GM23248 (cell line): ENCODE results near the gene TMEM235. TPM values are rescaled to one million over a fixed set of nuclear protein-coding genes. Genes with fewer than 3 reads are reported as not detected.

Experiments
- DNase-seq: peaks from one replicate; pipeline ENCODE4 v3.0.0-alpha.2; 2015
- H2AFZ ChIP-seq: fragments of 200-600 bp; sonication (generic); 2 replicates; pipeline ENCODE4 v1.6.1; 2016; ENCODE audit warnings: antibody characterized with exemption
- H3F3A ChIP-seq: fragments of 200-600 bp; sonication (generic); 2 replicates; pipeline ENCODE4 v1.6.1; 2016; ENCODE audit warnings: mild to moderate bottlenecking, antibody characterized with exemption, mixed run types; ENCODE audit not compliant: insufficient read depth
- H3K27ac ChIP-seq: fragments of 200-600 bp; sonication (generic); 2 replicates; pipeline ENCODE4 v1.5.1; 2016; ENCODE audit warnings: mild to moderate bottlenecking
- H3K27me3 ChIP-seq: fragments of 200-600 bp; sonication (generic); replicated peaks from 2 replicates; pipeline ENCODE4 v1.6.1; 2016; ENCODE audit warnings: mild to moderate bottlenecking; ENCODE audit not compliant: insufficient read depth
- H3K36me3 ChIP-seq: fragments of 200-600 bp; sonication (generic); 2 replicates; pipeline ENCODE4 v1.6.1; 2016; ENCODE audit warnings: low read depth, mild to moderate bottlenecking
- H3K4me1 ChIP-seq: fragments of 200-600 bp; sonication (generic); 2 replicates; pipeline ENCODE4 v1.6.1; 2016; ENCODE audit warnings: mild to moderate bottlenecking; ENCODE audit not compliant: insufficient read depth
- H3K4me2 ChIP-seq: fragments of 200-600 bp; sonication (generic); one replicate; pipeline ENCODE4 v1.6.1; 2016; ENCODE audit warnings: mild to moderate bottlenecking; ENCODE audit not compliant: unreplicated experiment
- H3K4me3 ChIP-seq: fragments of 200-600 bp; sonication (generic); 2 replicates; pipeline ENCODE4 v1.5.1; 2016; ENCODE audit warnings: mild to moderate bottlenecking
- H3K79me2 ChIP-seq: fragments of 200-600 bp; sonication (generic); 2 replicates; pipeline ENCODE4 v1.6.1; 2016; ENCODE audit warnings: mild to moderate bottlenecking; ENCODE audit not compliant: insufficient read depth
- H3K9ac ChIP-seq: fragments of 200-600 bp; sonication (generic); 2 replicates; pipeline ENCODE4 v1.6.1; 2016; ENCODE audit warnings: mild to moderate bottlenecking
- H3K9me2 ChIP-seq: fragments of 200-600 bp; sonication (generic); 2 replicates; pipeline ENCODE4 v1.6.1; 2016; ENCODE audit warnings: mixed run types, mild to moderate bottlenecking, moderate library complexity; ENCODE audit not compliant: insufficient read depth
- H3K9me3 ChIP-seq: fragments of 200-600 bp; sonication (generic); one replicate; pipeline ENCODE4 v1.6.1; 2017; ENCODE audit warnings: low read depth
- H4K20me1 ChIP-seq: fragments of 200-600 bp; sonication (generic); 2 replicates; pipeline ENCODE4 v1.6.0; 2016; ENCODE audit not compliant: insufficient read depth
- EZH2 ChIP-seq: fragments of 200-600 bp; sonication (generic); IDR thresholded peaks from 2 replicates; pipeline ENCODE4 v1.6.1; 2018; ENCODE audit warnings: antibody characterized with exemption, mild to moderate bottlenecking; ENCODE audit not compliant: insufficient read depth, poor library complexity, severe bottlenecking
- EZH2phosphoT487 ChIP-seq: fragments of 200-600 bp; sonication (generic); IDR thresholded peaks from 2 replicates; pipeline ENCODE4 v1.6.1; 2018; ENCODE audit warnings: antibody characterized with exemption, moderate library complexity, mild to moderate bottlenecking, low read depth; ENCODE audit not compliant: insufficient read depth
- WGBS, 2 experiments: methylation state at CpG; one replicate each; pipeline ENCODE4 v1.1.6; 2015 to 2017; ENCODE audit warnings: low lambda C conversion rate in 2 of 2, low coverage in 1 of 2; ENCODE audit errors: missing lambda C conversion rate in 2 of 2; 5-methylcytosine and 5-hydroxymethylcytosine counted together
- in situ Hi-C: fragments of 300-500 bp; cut with MboI; formaldehyde crosslinking; loops from 2 replicates; pipeline ENCODE4 v1.15.0; 2020
- polyA plus RNA-seq: library from polyadenylated mRNA; unstranded; fragments of >200 nt; fragmentation: Nextera tagmentation; extraction: Ambion mirVana; gene quantifications from 2 replicates; pipeline ENCODE4 v1.2.1, GENCODE V29; 2016
- total RNA-seq: library from RNA; depleted of rRNA; stranded (reverse); fragments of >200 nt; shearing (Covaris generic); gene quantifications from 2 replicates; pipeline ENCODE4 v1.2.3, GENCODE V29; 2014

Gene TMEM235
- total and polyA plus RNA-seq, 2 experiments from 2014 or later: not detected

GRCh38 chr17:78211032-78211431 is 20.4 kb upstream of the TMEM235 start:
- Histone ChIP-seq H3K4me3 (no peak overlapping the region), H3K27ac (no peak overlapping the region)

GRCh38 chr17:78214016-78214705 is 17.3 kb upstream of the TMEM235 start, which contains the start of gene BIRC5:
BIRC5 (plus strand) TSS chr17:78214253; CDS start chr17:78214317, 64 bp downstream.
- no peaks in the 10 kb centered on the region for H3K27me3 ChIP-seq
- no peaks in the 10 kb centered on the region for H3K36me3 ChIP-seq
- 2% methylated on average over 60 of the region's 60 CpGs for WGBS, 2 experiments
- H4K20me1 ChIP-seq: no peaks in the 10 kb centered on the region
- TF ChIP-seq EZH2 (no peak), EZH2phosphoT487 (no peak)
- peak within 1 kb of the TSS; percentile 9; the same call in 1 of the 2 replicates for H3K27ac ChIP-seq
- DNase-seq: peak; percentile 98
- in situ Hi-C loops: no loop called here
- no peaks in the 10 kb centered on the region for H3F3A ChIP-seq
- H3K4me1 ChIP-seq: no peaks in the 10 kb centered on the region
- H3K9me3 ChIP-seq: no peaks in the 10 kb centered on the region
- H3K79me2 ChIP-seq: peaks cover 34% of the 10 kb centered on the region
- peak within 1 kb of the TSS; percentile 95 for H2AFZ ChIP-seq
- H3K4me3 ChIP-seq: peak within 1 kb of the TSS; percentile 83
- peak within 1 kb of the TSS; percentile 83 for H3K9ac ChIP-seq
- H3K4me2 ChIP-seq: peak within 1 kb of the TSS; percentile 88
- H3K9me2 ChIP-seq: no peaks in the 10 kb centered on the region

More at GRCh38 chr17:78211032-78211431, 20.4 kb upstream of the TMEM235 start:
- H3K36me3 ChIP-seq: no peaks in the 10 kb centered on the region
- H3K9ac ChIP-seq: no peak overlapping the region
- H3K9me2 ChIP-seq: no peaks in the 10 kb centered on the region
- no peaks in the 10 kb centered on the region for H4K20me1 ChIP-seq
- 73 to 83% methylated on average over 11 of the region's 11 CpGs for WGBS, 2 experiments
- peaks cover 20% of the 10 kb centered on the region for H3K79me2 ChIP-seq
- no peaks in the 10 kb centered on the region for H3K4me1 ChIP-seq
- H3K9me3 ChIP-seq: no peaks in the 10 kb centered on the region
- no peaks in the 10 kb centered on the region for H3F3A ChIP-seq
- no peak overlapping the region for H3K4me2 ChIP-seq
- TF ChIP-seq EZH2phosphoT487 (no peak), EZH2 (no peak)
- no peaks in the 10 kb centered on the region for H3K27me3 ChIP-seq
- in situ Hi-C loops: no loop called here
- DNase-seq: no peak
- H2AFZ ChIP-seq: no peak overlapping the region

- peak overlapping the region; percentile 9; the same call in 1 of the 2 replicates for H3K27ac ChIP-seq
- TF ChIP-seq EZH2phosphoT487: no peak
- TF ChIP-seq EZH2: no peak
- in situ Hi-C loops: no loop called here
- H3K4me3 ChIP-seq: peak overlapping the region; percentile 83
- no peaks in the 10 kb centered on the region for H4K20me1 ChIP-seq
- no peaks in the 10 kb centered on the region for H3K36me3 ChIP-seq
- H3K4me2 ChIP-seq: peak overlapping the region; percentile 88
- H3K9me3 ChIP-seq: no peaks in the 10 kb centered on the region
- WGBS, 2 experiments: 1 to 2% methylated on average over 5 of the region's 5 CpGs
- peak overlapping the region; percentile 83 for H3K9ac ChIP-seq
- peak overlapping the region; percentile 95 for H2AFZ ChIP-seq
- H3K27me3 ChIP-seq: no peaks in the 10 kb centered on the region
- peaks cover 39% of the 10 kb centered on the region for H3K79me2 ChIP-seq
- no peaks in the 10 kb centered on the region for H3F3A ChIP-seq
- H3K4me1 ChIP-seq: no peaks in the 10 kb centered on the region
- no peak for DNase-seq
- H3K9me2 ChIP-seq: no peaks in the 10 kb centered on the region
Measured at GRCh38 chr17:78214706-78215061, 16.7 kb upstream of the TMEM235 start.

GRCh38 chr17:78219396-78220150 is 11.9 kb upstream of the TMEM235 start:
- H3K36me3 ChIP-seq: no peaks in the 10 kb centered on the region
- no peak overlapping the region for H3K4me2 ChIP-seq
- H3K9me3 ChIP-seq: no peaks in the 10 kb centered on the region
- no peak overlapping the region for H3K4me3 ChIP-seq
- peaks cover 36% of the 10 kb centered on the region for H3K79me2 ChIP-seq
- H4K20me1 ChIP-seq: no peaks in the 10 kb centered on the region
- 92 to 93% methylated on average over 11 of the region's 11 CpGs for WGBS, 2 experiments
- H3K9ac ChIP-seq: no peak overlapping the region
- no peak overlapping the region for H3K27ac ChIP-seq
- no peak for DNase-seq
- no peaks in the 10 kb centered on the region for H3F3A ChIP-seq
- H3K9me2 ChIP-seq: no peaks in the 10 kb centered on the region
- H3K27me3 ChIP-seq: no peaks in the 10 kb centered on the region
- H3K4me1 ChIP-seq: no peaks in the 10 kb centered on the region
- H2AFZ ChIP-seq: no peak overlapping the region
- TF ChIP-seq EZH2phosphoT487 (no peak), EZH2 (no peak)
- in situ Hi-C loops: no loop called here
